Right lobe of liver (tissue), 4 donors: Measurements from ENCODE around the gene PYGL.

Source experiments
- CTCF ChIP-seq, 4 donors: fragments of 200-600 bp in 3 of 4; fragments of 450-650 bp in 1 of 4; IDR thresholded peaks; one replicate each; pipeline versions ENCODE4 v1.5.1 to v1.8.0; 2016 to 2022; ENCODE audit warnings: antibody characterized with exemption in 4 of 4, mild to moderate bottlenecking in 2 of 4
- POLR2A ChIP-seq: fragments of 450-650 bp; IDR thresholded peaks from one replicate; pipeline ENCODE4 v1.6.1; 2017; ENCODE audit warnings: antibody characterized with exemption, mild to moderate bottlenecking
- donor health status: DM: no; HTN: no; CAD: no.
- donor health status: DM: no; HTN: no; CAD: no.
- donor health status: DM: no; HTN: yes; CAD: no.

GRCh38 chr14:50865391-50866076 lies 78.7 kb downstream of the PYGL start:
- TF ChIP-seq POLR2A, result no peak
- no peak for TF ChIP-seq CTCF (IDR thresholded peaks at IDR 0.05)
